Measurements from ENCODE around the gene TNIK.

TNIK gene

GRCh38 chr3:171150945-171151344 is 309.3 kb downstream of the TNIK start:
- Histone ChIP-seq H2AFZ (ENCODE audit: low read length) (no peak overlapping the region), H3K4me3 (ENCODE audit: low read length, poor library complexity, severe bottlenecking) (no peak overlapping the region), H3K4me1 (ENCODE audit: insufficient read depth, low read length, poor library complexity, severe bottlenecking) (no peaks in the 10 kb centered on the region), H4K20me1 (ENCODE audit: insufficient read depth, low read length, poor library complexity, severe bottlenecking) (no peaks in the 10 kb centered on the region), H3F3A (ENCODE audit: low read depth) (no peaks in the 10 kb centered on the region), H3K9me3 (ENCODE audit: insufficient read depth, low read depth, low read length) (no peaks in the 10 kb centered on the region), H3K9me2 (replicated peaks; ENCODE audit: low read depth, low read length) (no peaks in the 10 kb centered on the region), H3K27me3 (ENCODE audit: insufficient read depth, low read length, poor library complexity, severe bottlenecking) (no peaks in the 10 kb centered on the region), H3K36me3 (ENCODE audit: insufficient read depth, low read length) (peaks cover 45% of the 10 kb centered on the region; the same call in 1 of the 2 replicates), H3K4me2 (ENCODE audit: low read depth, low read length, poor library complexity, severe bottlenecking) (no peak overlapping the region), H3K9ac (ENCODE audit: low read depth, low read length, poor library complexity, severe bottlenecking) (no peak overlapping the region), H3K79me2 (ENCODE audit: insufficient read depth, low read length) (no peaks in the 10 kb centered on the region)
- TF ChIP-seq EZH2phosphoT487 (IDR thresholded peaks at IDR 0.05; ENCODE audit: borderline replicate concordance) (no peak), CTCF (conservative IDR thresholded peaks at IDR 0.05; ENCODE audit: low read length) (no peak)

- H3K36me3 ChIP-seq (ENCODE audit: insufficient read depth, low read length) = peaks cover 40% of the 10 kb centered on the region; the same call in 1 of the 2 replicates
- H3K4me3 ChIP-seq (ENCODE audit: low read length, poor library complexity, severe bottlenecking) = no peak overlapping the region
- H3K4me2 ChIP-seq (ENCODE audit: low read depth, low read length, poor library complexity, severe bottlenecking) = no peak overlapping the region
- no peaks in the 10 kb centered on the region for H3K79me2 ChIP-seq (ENCODE audit: insufficient read depth, low read length)
- no peaks in the 10 kb centered on the region for H3K27me3 ChIP-seq (ENCODE audit: insufficient read depth, low read length, poor library complexity, severe bottlenecking)
- no peaks in the 10 kb centered on the region for H4K20me1 ChIP-seq (ENCODE audit: insufficient read depth, low read length, poor library complexity, severe bottlenecking)
- TF ChIP-seq EZH2phosphoT487 (IDR thresholded peaks at IDR 0.05; ENCODE audit: borderline replicate concordance) (no peak), CTCF (conservative IDR thresholded peaks at IDR 0.05; ENCODE audit: low read length) (no peak)
- no peak overlapping the region for H3K9ac ChIP-seq (ENCODE audit: low read depth, low read length, poor library complexity, severe bottlenecking)
- H3K4me1 ChIP-seq (ENCODE audit: insufficient read depth, low read length, poor library complexity, severe bottlenecking) = no peaks in the 10 kb centered on the region
- no peaks in the 10 kb centered on the region for H3K9me3 ChIP-seq (ENCODE audit: insufficient read depth, low read depth, low read length)
- no peaks in the 10 kb centered on the region for H3F3A ChIP-seq (ENCODE audit: low read depth)
- no peak overlapping the region for H2AFZ ChIP-seq (ENCODE audit: low read length)
- H3K9me2 ChIP-seq (replicated peaks; ENCODE audit: low read depth, low read length) = no peaks in the 10 kb centered on the region
Measured at GRCh38 chr3:171149526-171150116, 310.6 kb downstream of the TNIK start.

GRCh38 chr3:171145798-171146197 is 314.4 kb downstream of the TNIK start:
- Histone ChIP-seq H3K4me3 (ENCODE audit: low read length, poor library complexity, severe bottlenecking) (no peak overlapping the region), H3K4me1 (ENCODE audit: insufficient read depth, low read length, poor library complexity, severe bottlenecking) (no peaks in the 10 kb centered on the region), H3K9me3 (ENCODE audit: insufficient read depth, low read depth, low read length) (no peaks in the 10 kb centered on the region), H3K9me2 (replicated peaks; ENCODE audit: low read depth, low read length) (no peaks in the 10 kb centered on the region), H3K36me3 (ENCODE audit: insufficient read depth, low read length) (peaks cover 46% of the 10 kb centered on the region; the same call in 1 of the 2 replicates), H2AFZ (ENCODE audit: low read length) (no peak overlapping the region), H3K27me3 (ENCODE audit: insufficient read depth, low read length, poor library complexity, severe bottlenecking) (no peaks in the 10 kb centered on the region), H3K4me2 (ENCODE audit: low read depth, low read length, poor library complexity, severe bottlenecking) (no peak overlapping the region), H4K20me1 (ENCODE audit: insufficient read depth, low read length, poor library complexity, severe bottlenecking) (no peaks in the 10 kb centered on the region), H3F3A (ENCODE audit: low read depth) (no peaks in the 10 kb centered on the region), H3K79me2 (ENCODE audit: insufficient read depth, low read length) (no peaks in the 10 kb centered on the region), H3K9ac (ENCODE audit: low read depth, low read length, poor library complexity, severe bottlenecking) (no peak overlapping the region)
- TF ChIP-seq CTCF (conservative IDR thresholded peaks at IDR 0.05; ENCODE audit: low read length) (no peak), EZH2phosphoT487 (IDR thresholded peaks at IDR 0.05; ENCODE audit: borderline replicate concordance) (no peak)

Data from Loucy (cell line).